ENCODE results near the gene CGREF1. TPM values are rescaled to one million over a fixed set of nuclear protein-coding genes. Genes with fewer than 3 reads are reported as not detected.

Gene CGREF1
- total and polyA plus RNA-seq, 4 donors = 0.55 to 0.89 (median 0.69) TPM

GRCh38 chr2:27074738-27075565 lies 44.0 kb downstream of the CGREF1 start:
- 42 to 45% methylated on average over 4 of the region's 4 CpGs for WGBS, 2 donors

GRCh38 chr2:27073782-27074181 lies 45.1 kb downstream of the CGREF1 start:
- Histone ChIP-seq H3K4me1 (ENCODE audit: control insufficient read depth in 5 of 5, insufficient read depth in 5 of 5, low read length in 5 of 5) (peaks cover 11 to 77% (median 45%) of the 10 kb centered on the region in 5 donors), H3K4me3 (no peak overlapping the region), H3K27ac (ENCODE audit: low read depth in 1 of 2, low read length in 1 of 2) (peak overlapping the region in 1 of 2 donors; percentile 22), H3K27me3 (ENCODE audit: control insufficient read depth in 3 of 3, insufficient read depth in 3 of 3, low read length in 2 of 3) (no peaks in the 10 kb centered on the region), H3K9me3 (ENCODE audit: control insufficient read depth in 4 of 4, insufficient read depth in 3 of 4, low read length in 3 of 4) (no peaks in the 10 kb centered on the region), H3K36me3 (ENCODE audit: control insufficient read depth in 4 of 4, insufficient read depth in 4 of 4, low read length in 4 of 4) (peaks cover 0 to 20% (median 13%) of the 10 kb centered on the region in 4 donors), H3K9ac (ENCODE audit: insufficient read depth in 1 of 2, low read length in 2 of 2) (peak overlapping the region in 1 of 2 donors; percentile 67)
- WGBS, 2 donors = 37 to 57% methylated on average over 2 of the region's 2 CpGs
- ATAC-seq (ENCODE audit: insufficient read depth, low FRiP score) (no peak), DNase-seq (peak in 2 of 3 donors; percentile 66 to 76)
- TF ChIP-seq CTCF (IDR thresholded peaks at IDR 0.05; ENCODE audit: control extremely low read depth, extremely low read depth) = no peak

More at GRCh38 chr2:27074738-27075565, 44.0 kb downstream of the CGREF1 start:
- Histone ChIP-seq H3K4me3 (no peak overlapping the region), H3K27me3 (ENCODE audit: control insufficient read depth in 3 of 3, insufficient read depth in 3 of 3, low read length in 2 of 3) (no peaks in the 10 kb centered on the region), H3K4me1 (ENCODE audit: control insufficient read depth in 5 of 5, insufficient read depth in 5 of 5, low read length in 5 of 5) (peaks cover 7 to 74% (median 44%) of the 10 kb centered on the region in 5 donors), H3K27ac (ENCODE audit: low read depth in 1 of 2, low read length in 1 of 2) (peak overlapping the region in 1 of 2 donors; percentile 71), H3K9ac (ENCODE audit: insufficient read depth in 1 of 2, low read length in 2 of 2) (peak overlapping the region in 1 of 2 donors; percentile 65), H3K9me3 (ENCODE audit: control insufficient read depth in 4 of 4, insufficient read depth in 3 of 4, low read length in 3 of 4) (no peaks in the 10 kb centered on the region), H3K36me3 (ENCODE audit: control insufficient read depth in 4 of 4, insufficient read depth in 4 of 4, low read length in 4 of 4) (peaks cover 0 to 17% (median 3%) of the 10 kb centered on the region in 4 donors)
- DNase-seq (peak; percentile 84 to 90 (median 88)), ATAC-seq (ENCODE audit: insufficient read depth, low FRiP score) (no peak)
- TF ChIP-seq CTCF (IDR thresholded peaks at IDR 0.05; ENCODE audit: control extremely low read depth, extremely low read depth) = no peak

GRCh38 chr2:27072920-27073319 lies 46.0 kb downstream of the CGREF1 start:
- H3K27me3 ChIP-seq (ENCODE audit: control insufficient read depth in 3 of 3, insufficient read depth in 3 of 3, low read length in 2 of 3) = no peaks in the 10 kb centered on the region
- H3K4me3 ChIP-seq = no peak overlapping the region
- TF ChIP-seq CTCF (IDR thresholded peaks at IDR 0.05; ENCODE audit: control extremely low read depth, extremely low read depth) = no peak
- H3K9ac ChIP-seq (ENCODE audit: insufficient read depth in 1 of 2, low read length in 2 of 2) = peak overlapping the region in 1 of 2 donors; percentile 65
- ATAC-seq (ENCODE audit: insufficient read depth, low FRiP score) (no peak), DNase-seq (peak in 2 of 3 donors; percentile 66 to 70)
- H3K36me3 ChIP-seq (ENCODE audit: control insufficient read depth in 4 of 4, insufficient read depth in 4 of 4, low read length in 4 of 4) = peaks cover 4 to 23% (median 19%) of the 10 kb centered on the region in 4 donors
- H3K27ac ChIP-seq (ENCODE audit: low read depth in 1 of 2, low read length in 1 of 2) = peak overlapping the region; percentile 95 to 98
- H3K4me1 ChIP-seq (ENCODE audit: control insufficient read depth in 5 of 5, insufficient read depth in 5 of 5, low read length in 5 of 5) = peaks cover 11 to 75% (median 45%) of the 10 kb centered on the region in 5 donors
- 75 to 78% methylated on average over 5 of the region's 5 CpGs for WGBS, 2 donors
- H3K9me3 ChIP-seq (ENCODE audit: control insufficient read depth in 4 of 4, insufficient read depth in 3 of 4, low read length in 3 of 4) = no peaks in the 10 kb centered on the region

Data from lung (tissue), 12 donors.